A549 (cell line): ENCODE data around the gene SORBS1. TPM values are rescaled to one million over a fixed set of nuclear protein-coding genes. Genes with fewer than 3 reads are reported as not detected.

ENCODE experiments used
- ATAC-seq, 2 experiments: fragments of 200-7000 bp in 1 of 2; fragments of >200 bp in 1 of 2; cut with Nextera tagmentation in 1 of 2; cut with Tn5 transposase in 1 of 2; 3 replicates each; pipeline versions ENCODE4 v1.8.0 to v1.9.1; 2018 to 2020; ENCODE audit warnings: mild to moderate bottlenecking in 1 of 2, moderate library complexity in 1 of 2
- CTCF ChIA-PET: fragments of 300-600 bp; sonication (Branson Sonifier 250); formaldehyde crosslinking; extraction: SDS; loops from one replicate; lab custom pipeline; 2021; ENCODE audit warnings: antibody characterized with exemption, inconsistent platforms; lab: Yijun Ruan, JAX
- POLR2A ChIA-PET: fragments of 350-600 bp; formaldehyde crosslinking; extraction: SDS; loops from one replicate; lab custom pipeline; 2021; ENCODE audit warnings: antibody characterized with exemption, inconsistent platforms; lab: Yijun Ruan, JAX
- DNase-seq, 2 experiments: peaks; one replicate each; pipeline versions ENCODE4 v3.0.0 to v3.0.0-alpha.2; 2011 to 2016; ENCODE audit warnings: low read depth in 1 of 2, low spot score in 1 of 2
- FAIRE-seq: peaks from 2 replicates; lab custom pipeline; 2011; peaks lifted over from hg19 to GRCh38; lab: Jason Lieb, UNC
- H3K27ac ChIP-seq, 2 experiments: fragments of >200 bp; sonication (Bioruptor Twin); formaldehyde crosslinking; 3 replicates each; pipeline ENCODE4 v1.5.1; 2016 to 2017
- H3K4me1 ChIP-seq: fragments of >200 bp; sonication (Bioruptor Twin); formaldehyde crosslinking; 3 replicates; pipeline ENCODE4 v1.6.1; 2016
- H3K4me2 ChIP-seq: fragments of >200 bp; sonication (Bioruptor Twin); formaldehyde crosslinking; 3 replicates; pipeline ENCODE4 v1.6.1; 2016
- H3K4me3 ChIP-seq: fragments of >200 bp; sonication (Bioruptor Twin); formaldehyde crosslinking; 3 replicates; pipeline ENCODE4 v1.5.1; 2016
- H3K9me3 ChIP-seq: fragments of >200 bp; sonication (Bioruptor Twin); formaldehyde crosslinking; 3 replicates; pipeline ENCODE4 v1.6.1; 2016
- ATOH8 ChIP-seq: fragments of 250-450 bp; sonication (Bioruptor Pico); IDR thresholded peaks from 2 replicates; pipeline ENCODE4 v1.5.0; 2020; ENCODE audit warnings: low read depth, mild to moderate bottlenecking, moderate library complexity
- BCL3 ChIP-seq: fragments of >200 bp; sonication (Bioruptor Twin); formaldehyde crosslinking; IDR thresholded peaks from 3 replicates; pipeline ENCODE4 v1.6.1; 2016
- CEBPB ChIP-seq, 2 experiments: fragments of >200 bp in 1 of 2; sonication (Bioruptor Twin) in 1 of 2; formaldehyde crosslinking in 1 of 2; IDR thresholded peaks; 2 replicates each; pipeline ENCODE4 v1.6.1; 2012 to 2016
- CHD2 ChIP-seq: fragments of 150-350 bp; IDR thresholded peaks from 2 replicates; pipeline ENCODE4 v1.6.1; 2014; ENCODE audit warnings: low read length; ENCODE audit not compliant: partially characterized antibody
- CTCF ChIP-seq: fragments of >200 bp; sonication (Bioruptor Twin); formaldehyde crosslinking; IDR thresholded peaks from 3 replicates; pipeline ENCODE4 v1.5.1; 2016
- E2F6 ChIP-seq: IDR thresholded peaks from 2 replicates; pipeline ENCODE4 v1.6.1; 2012; ENCODE audit warnings: low read depth, borderline replicate concordance
- EP300 ChIP-seq, 2 experiments: fragments of >200 bp; sonication (Bioruptor Twin); formaldehyde crosslinking; IDR thresholded peaks; 2 replicates in 1 of 2; 3 replicates in 1 of 2; pipeline ENCODE4 v1.6.1; 2016 to 2017
- FOXS1 ChIP-seq: fragments of 250-450 bp; sonication (Bioruptor Pico); IDR thresholded peaks from 2 replicates; pipeline ENCODE4 v1.5.0; 2020; ENCODE audit warnings: mild to moderate bottlenecking, moderate library complexity
- HDAC2 ChIP-seq: fragments of 200-600 bp; sonication (generic); IDR thresholded peaks from 2 replicates; pipeline ENCODE4 v1.6.1; 2016
- HOXA7 ChIP-seq: fragments of 250-450 bp; sonication (Bioruptor Pico); IDR thresholded peaks from 2 replicates; pipeline ENCODE4 v1.5.0; 2020; ENCODE audit warnings: mild to moderate bottlenecking, moderate library complexity
- JUNB ChIP-seq: fragments of >200 bp; sonication (Bioruptor Twin); formaldehyde crosslinking; IDR thresholded peaks from 2 replicates; pipeline ENCODE4 v1.6.1; 2016
- KDM5A ChIP-seq: fragments of 200-600 bp; sonication (generic); IDR thresholded peaks from 2 replicates; pipeline ENCODE4 v1.6.1; 2016; ENCODE audit warnings: antibody characterized with exemption, mild to moderate bottlenecking
- MAFK ChIP-seq: fragments of 450-650 bp; IDR thresholded peaks from 2 replicates; pipeline ENCODE4 v1.6.1; 2014; ENCODE audit not compliant: partially characterized antibody
- POLR2AphosphoS2 ChIP-seq: conservative IDR thresholded peaks from 2 replicates; pipeline ENCODE4 v1.6.1; 2012; ENCODE audit warnings: low read length, improper control_type of control experiment, inconsistent platforms
- REST ChIP-seq: fragments of 200-600 bp; sonication (generic); IDR thresholded peaks from 2 replicates; pipeline ENCODE4 v1.6.1; 2016; ENCODE audit warnings: antibody characterized with exemption, mild to moderate bottlenecking, moderate library complexity
- SMC3 ChIP-seq: fragments of >200 bp; sonication (Bioruptor Twin); formaldehyde crosslinking; IDR thresholded peaks from 3 replicates; pipeline ENCODE4 v1.6.1; 2018; ENCODE audit warnings: inconsistent platforms
- TFCP2L1 ChIP-seq: fragments of 250-450 bp; sonication (Bioruptor Pico); IDR thresholded peaks from 2 replicates; pipeline ENCODE4 v1.5.0; 2021; ENCODE audit warnings: mild to moderate bottlenecking
- ZNF302 ChIP-seq: fragments of 250-450 bp; sonication (Bioruptor Pico); IDR thresholded peaks from 2 replicates; pipeline ENCODE4 v1.9.0; 2021; ENCODE audit warnings: inconsistent platforms, mild to moderate bottlenecking, moderate library complexity
- WGBS: methylation state at CpG from one replicate; pipeline ENCODE4 v1.1.6; 2017; ENCODE audit errors: missing lambda C conversion rate; 5-methylcytosine and 5-hydroxymethylcytosine counted together
- polyA plus RNA-seq, 4 experiments: library from polyadenylated mRNA; depleted of rRNA in 3 of 4; stranded (reverse); fragments of >200 nt; fragmentation: RNase III in 1 of 4; extraction: RNeasy Plus Mini Kit Qiagen cat#74134 plus additional on column Dnase treatment in 1 of 4; gene quantifications; 2 replicates in 3 of 4; 3 replicates in 1 of 4; pipeline ENCODE4 v1.2.3, GENCODE V29; 2011 to 2017

SORBS1 gene
- polyA plus RNA-seq, 2 of the 4 experiments (the other 2 are of a cell fraction) = 0.39 to 0.80 TPM

- no peak overlapping the region for H3K27ac ChIP-seq
- CTCF ChIA-PET = interaction anchor here (1.2 to 1.8 kb wide), 2 partner anchors 18 to 158 kb away, joined by 3 to 5 read pairs; no protein-coding TSS in a partner anchor
- no peak overlapping the region for H3K4me3 ChIP-seq
- no peak for FAIRE-seq
- peaks cover 17% of the 10 kb centered on the region for H3K4me1 ChIP-seq
- POLR2A ChIA-PET = interaction anchor here (0.7 kb wide), 1 partner anchor 18 kb away, joined by 3 read pairs; no protein-coding TSS in a partner anchor
- WGBS = 69% methylated on average over 7 of the region's 7 CpGs
- no peak for ATAC-seq
- no peak for DNase-seq
- H3K9me3 ChIP-seq = no peaks in the 10 kb centered on the region
- H3K4me2 ChIP-seq = no peak overlapping the region
- no peak for TF ChIP-seq KDM5A
- TF ChIP-seq SMC3 = no peak
- TF ChIP-seq CTCF = no peak
- TF ChIP-seq FOXS1 = no peak
- no peak for TF ChIP-seq POLR2AphosphoS2
- TF ChIP-seq TFCP2L1 (CRISPR knock-in tag) = no peak
- TF ChIP-seq E2F6 = no peak
- no peak for TF ChIP-seq HDAC2
- TF ChIP-seq ZNF302 (CRISPR knock-in tag) = no peak
- TF ChIP-seq HOXA7 (CRISPR knock-in tag) = no peak
- TF ChIP-seq CEBPB (IDR thresholded peaks at IDR 0.05) = no peak
- no peak for TF ChIP-seq BCL3
- TF ChIP-seq ATOH8 (CRISPR knock-in tag) = no peak
- TF ChIP-seq JUNB = no peak
- no peak for TF ChIP-seq CHD2
- no peak for TF ChIP-seq MAFK
- TF ChIP-seq, all 56 proteins: peak for 0
These were observed 168.4 kb downstream of the SORBS1 start for GRCh38 chr10:95392681-95393164.

- Histone ChIP-seq H3K4me3 (no peak overlapping the region), H3K9me3 (no peaks in the 10 kb centered on the region), H3K4me1 (peaks cover 18% of the 10 kb centered on the region), H3K27ac (no peak overlapping the region), H3K4me2 (no peak overlapping the region)
- TF ChIP-seq EP300 (IDR thresholded peaks at IDR 0.05) (no peak), REST (peak; percentile 8; the same call in 1 of the 2 replicates)
- ATAC-seq (no peak), FAIRE-seq (no peak), DNase-seq (no peak)
- 93% methylated on average over 3 of the region's 3 CpGs for WGBS
- ChIA-PET POLR2A (interaction anchor here (0.7 kb wide), 2 partner anchors 17 to 121 kb away, joined by 3 to 7 read pairs; no protein-coding TSS in a partner anchor), CTCF (interaction anchor here (1.2 kb wide), 1 partner anchor 157 kb away, joined by 3 read pairs; no protein-coding TSS in a partner anchor)
These were observed 169.0 kb downstream of the SORBS1 start for GRCh38 chr10:95392217-95392584.
